Hepatocyte (in vitro differentiated cells): Measurements from ENCODE around the gene DDX20.

Experiments used
- EZH2 ChIP-seq: fragments of 200-600 bp; sonication (generic); IDR thresholded peaks from 2 replicates; pipeline ENCODE4 v1.6.1; 2016; ENCODE audit warnings: antibody characterized with exemption, mild to moderate bottlenecking, borderline replicate concordance
- EZH2phosphoT487 ChIP-seq: fragments of 200-600 bp; sonication (generic); IDR thresholded peaks from one replicate; pipeline ENCODE4 v1.6.1; 2018; ENCODE audit warnings: antibody characterized with exemption, mild to moderate bottlenecking, low read depth, moderate library complexity; ENCODE audit not compliant: unreplicated experiment, severe bottlenecking
- TF ChIP-seq, protein P1 (sequence below): fragments of 200-600 bp; sonication (generic); IDR thresholded peaks from 2 replicates; pipeline ENCODE4 v1.5.1; 2016; ENCODE audit warnings: antibody characterized with exemption, mild to moderate bottlenecking; ENCODE audit not compliant: poor library complexity

DNA sequence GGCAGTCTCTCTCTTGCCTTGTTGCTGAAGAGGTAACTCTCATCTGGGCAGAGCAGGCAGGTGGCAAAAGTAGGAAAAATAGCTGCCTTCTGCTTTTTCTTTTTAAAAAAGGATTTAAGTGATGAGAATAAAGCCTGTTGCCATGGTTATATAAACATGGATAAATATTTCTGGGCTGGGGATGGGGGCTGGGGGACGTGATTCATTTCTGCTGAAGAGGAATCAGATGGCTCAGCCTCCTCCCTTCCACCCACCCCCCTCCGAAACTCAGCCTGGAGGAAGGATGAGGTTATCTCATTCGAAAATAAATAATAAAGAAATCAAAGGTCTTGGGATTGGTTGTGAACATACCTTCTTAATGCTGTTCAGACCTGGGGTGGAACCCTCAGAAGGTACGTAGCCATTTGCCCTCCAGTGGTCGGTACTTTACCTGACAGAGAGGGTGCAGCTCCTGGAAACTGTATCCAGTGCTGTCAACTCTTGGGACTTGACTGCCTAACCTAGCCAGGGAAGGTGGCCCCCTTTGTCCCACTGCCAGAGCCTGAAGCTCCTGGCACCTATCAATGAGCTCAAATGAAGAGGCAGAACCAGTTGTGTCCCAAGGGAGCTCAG lies 12.7 kb upstream of the DDX20 start:
- TF ChIP-seq, protein P1, sequence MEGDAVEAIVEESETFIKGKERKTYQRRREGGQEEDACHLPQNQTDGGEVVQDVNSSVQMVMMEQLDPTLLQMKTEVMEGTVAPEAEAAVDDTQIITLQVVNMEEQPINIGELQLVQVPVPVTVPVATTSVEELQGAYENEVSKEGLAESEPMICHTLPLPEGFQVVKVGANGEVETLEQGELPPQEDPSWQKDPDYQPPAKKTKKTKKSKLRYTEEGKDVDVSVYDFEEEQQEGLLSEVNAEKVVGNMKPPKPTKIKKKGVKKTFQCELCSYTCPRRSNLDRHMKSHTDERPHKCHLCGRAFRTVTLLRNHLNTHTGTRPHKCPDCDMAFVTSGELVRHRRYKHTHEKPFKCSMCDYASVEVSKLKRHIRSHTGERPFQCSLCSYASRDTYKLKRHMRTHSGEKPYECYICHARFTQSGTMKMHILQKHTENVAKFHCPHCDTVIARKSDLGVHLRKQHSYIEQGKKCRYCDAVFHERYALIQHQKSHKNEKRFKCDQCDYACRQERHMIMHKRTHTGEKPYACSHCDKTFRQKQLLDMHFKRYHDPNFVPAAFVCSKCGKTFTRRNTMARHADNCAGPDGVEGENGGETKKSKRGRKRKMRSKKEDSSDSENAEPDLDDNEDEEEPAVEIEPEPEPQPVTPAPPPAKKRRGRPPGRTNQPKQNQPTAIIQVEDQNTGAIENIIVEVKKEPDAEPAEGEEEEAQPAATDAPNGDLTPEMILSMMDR: no peak
- TF ChIP-seq EZH2: no peak
- TF ChIP-seq EZH2phosphoT487: no peak
